SK-N-SH (cell line): ENCODE measurements around the gene DDX31. TPM values are rescaled to one million over a fixed set of nuclear protein-coding genes. Genes with fewer than 3 reads are reported as not detected.

ENCODE experiments used
- CTCF ChIA-PET: fragments of 300-600, 350-600 bp; formaldehyde crosslinking; extraction: SDS; loops from one replicate; lab custom pipeline; 2021; lab: Yijun Ruan, JAX
- POLR2A ChIA-PET: fragments of 350-600 bp; sonication (Branson Sonifier 250); formaldehyde crosslinking; extraction: SDS; loops from one replicate; lab custom pipeline; 2020; ENCODE audit warnings: antibody characterized with exemption, inconsistent platforms; lab: Yijun Ruan, JAX
- DNase-seq: peaks from one replicate; pipeline ENCODE4 v3.0.0; 2012
- H2AFZ ChIP-seq: fragments of 200-600 bp; sonication (generic); 2 replicates; pipeline ENCODE4 v1.8.1; 2016; ENCODE audit warnings: antibody characterized with exemption, mild to moderate bottlenecking, low read depth
- H3F3A ChIP-seq: fragments of 200-600 bp; sonication (generic); replicated peaks from 2 replicates; pipeline ENCODE3; 2016; ENCODE audit warnings: antibody characterized with exemption, mild to moderate bottlenecking; ENCODE audit not compliant: insufficient read depth
- H3K27ac ChIP-seq, 2 experiments: fragments of 200-500 bp in 1 of 2; fragments of 200-600 bp in 1 of 2; sonication (Bioruptor generic) in 1 of 2; sonication (generic), shearing (Covaris generic) in 1 of 2; 2 replicates each; pipeline versions ENCODE4 v1.5.1 to v1.6.1; 2014 to 2016; ENCODE audit warnings: low read depth in 2 of 2, inconsistent platforms in 1 of 2, low read length in 1 of 2, mild to moderate bottlenecking in 1 of 2, mixed read lengths in 1 of 2
- H3K27me3 ChIP-seq: fragments of 200-600 bp; sonication (generic), shearing (Covaris generic); 2 replicates; pipeline ENCODE4 v1.6.1; 2016; ENCODE audit warnings: mixed run types; ENCODE audit not compliant: insufficient read depth
- H3K36me3 ChIP-seq, 2 experiments: fragments of 200-500 bp in 1 of 2; fragments of 200-600 bp in 1 of 2; sonication (Bioruptor generic) in 1 of 2; sonication (generic) in 1 of 2; replicated peaks in 1 of 2; 2 replicates each; pipeline versions ENCODE3 to v1.5.1; 2014 to 2016; ENCODE audit warnings: low read length in 1 of 2, mild to moderate bottlenecking in 1 of 2; ENCODE audit not compliant: insufficient read depth in 2 of 2, control insufficient read depth in 1 of 2
- H3K4me1 ChIP-seq, 2 experiments: fragments of 200-500 bp in 1 of 2; fragments of 200-600 bp in 1 of 2; sonication (Bioruptor generic) in 1 of 2; sonication (generic), shearing (Covaris generic) in 1 of 2; 2 replicates each; pipeline versions ENCODE4 v1.5.1 to v1.6.1; 2014 to 2016; ENCODE audit warnings: low read depth in 1 of 2, low read length in 1 of 2, mixed run types in 1 of 2; ENCODE audit not compliant: insufficient read depth in 2 of 2, control insufficient read depth in 1 of 2
- H3K4me2 ChIP-seq: fragments of 200-600 bp; sonication (generic), shearing (Covaris generic); 2 replicates; pipeline ENCODE4 v1.6.1; 2017; ENCODE audit warnings: mixed run types
- H3K4me3 ChIP-seq, 2 experiments: fragments of 200-500 bp in 1 of 2; fragments of 200-600 bp in 1 of 2; sonication (Bioruptor generic) in 1 of 2; sonication (generic), shearing (Covaris generic) in 1 of 2; 2 replicates each; pipeline versions ENCODE4 v1.5.1 to v1.8.1; 2014 to 2016; ENCODE audit warnings: low read depth in 2 of 2, inconsistent platforms in 1 of 2, low read length in 1 of 2, mild to moderate bottlenecking in 1 of 2, mixed read lengths in 1 of 2, moderate library complexity in 1 of 2
- H3K79me2 ChIP-seq: fragments of 200-600 bp; sonication (generic); 2 replicates; pipeline ENCODE4 v1.8.1; 2017; ENCODE audit warnings: mild to moderate bottlenecking; ENCODE audit not compliant: insufficient read depth
- H3K9ac ChIP-seq: fragments of 200-600 bp; sonication (generic); 2 replicates; pipeline ENCODE4 v1.6.1; 2017; ENCODE audit warnings: mixed run types
- H3K9me2 ChIP-seq: fragments of 200-600 bp; sonication (generic); 2 replicates; pipeline ENCODE4 v1.6.1; 2017; ENCODE audit warnings: mixed run types
- H3K9me3 ChIP-seq: fragments of 200-600 bp; sonication (generic); 2 replicates; pipeline ENCODE4 v1.6.1; 2017; ENCODE audit warnings: mixed run types, mild to moderate bottlenecking, moderate library complexity
- H4K20me1 ChIP-seq: fragments of 200-600 bp; sonication (generic); 2 replicates; pipeline ENCODE4 v1.6.1; 2017; ENCODE audit warnings: mild to moderate bottlenecking, mixed run types; ENCODE audit not compliant: insufficient read depth
- CHD2 ChIP-seq: fragments of 150-350 bp; IDR thresholded peaks from 2 replicates; pipeline ENCODE4 v1.6.1; 2018; ENCODE audit warnings: low read length; ENCODE audit not compliant: partially characterized antibody
- EP300 ChIP-seq, 2 experiments: IDR thresholded peaks; 2 replicates each; pipeline versions ENCODE4 v1.4.0 to v1.6.1; 2012; ENCODE audit warnings: borderline replicate concordance in 1 of 2, low read depth in 1 of 2, low read length in 1 of 2
- FOXM1 ChIP-seq: IDR thresholded peaks from 2 replicates; pipeline ENCODE4 v1.4.0; 2012; ENCODE audit warnings: low read depth, mild to moderate bottlenecking
- JUND ChIP-seq: IDR thresholded peaks from 2 replicates; pipeline ENCODE4 v1.4.0; 2012
- MAX ChIP-seq: IDR thresholded peaks from 2 replicates; pipeline ENCODE4 v1.4.0; 2012; ENCODE audit warnings: low read depth
- MEF2A ChIP-seq: IDR thresholded peaks from 2 replicates; pipeline ENCODE4 v1.4.0; 2012; ENCODE audit warnings: low read depth, borderline replicate concordance
- MXI1 ChIP-seq: IDR thresholded peaks from 2 replicates; pipeline ENCODE4 v1.6.1; 2012; ENCODE audit warnings: mild to moderate bottlenecking, low read depth, low read length, improper control_type of control experiment
- NRF1 ChIP-seq: IDR thresholded peaks from 2 replicates; pipeline ENCODE4 v1.6.1; 2012; ENCODE audit warnings: low read depth, mild to moderate bottlenecking, low read length
- POLR2AphosphoS5 ChIP-seq: IDR thresholded peaks from 2 replicates; pipeline ENCODE4 v1.6.1; 2012; ENCODE audit warnings: low read depth, low read length
- RCOR1 ChIP-seq: fragments of 150-350 bp; IDR thresholded peaks from 2 replicates; pipeline ENCODE4 v1.6.1; 2017; ENCODE audit warnings: antibody characterized with exemption, low read length
- RFX5 ChIP-seq: IDR thresholded peaks from 2 replicates; pipeline ENCODE4 v1.6.1; 2012; ENCODE audit warnings: mild to moderate bottlenecking, improper control_type of control experiment, low read length
- RXRA ChIP-seq: IDR thresholded peaks from 2 replicates; pipeline ENCODE4 v1.4.0; 2012; ENCODE audit warnings: low read depth, mild to moderate bottlenecking, borderline replicate concordance
- SMC3 ChIP-seq: IDR thresholded peaks from 2 replicates; pipeline ENCODE4 v1.6.1; 2012; ENCODE audit warnings: low read depth, low read length, improper control_type of control experiment
- TAF1 ChIP-seq: IDR thresholded peaks from 2 replicates; pipeline ENCODE4 v1.6.1; 2012; ENCODE audit warnings: low read depth, mild to moderate bottlenecking, low read length, moderate library complexity, borderline replicate concordance
- WGBS: methylation state at CpG from one replicate; pipeline ENCODE4 v1.1.6; 2017; ENCODE audit warnings: low lambda C conversion rate; 5-methylcytosine and 5-hydroxymethylcytosine counted together
- polyA plus RNA-seq, 3 experiments: library from polyadenylated mRNA; depleted of rRNA; stranded (reverse); fragments of >200 nt; gene quantifications; 2 replicates each; pipeline ENCODE4 v1.2.3, GENCODE V29; 2012
- TF ChIP-seq, protein P1 (sequence below): fragments of 200-600 bp; sonication (generic); IDR thresholded peaks from 2 replicates; pipeline ENCODE4 v1.6.1; 2017; ENCODE audit warnings: antibody characterized with exemption, mild to moderate bottlenecking, moderate library complexity
- TF ChIP-seq, protein P2 (sequence below): IDR thresholded peaks from 2 replicates; pipeline ENCODE4 v1.6.1; 2012; ENCODE audit warnings: mild to moderate bottlenecking, low read depth, low read length, moderate library complexity
- TF ChIP-seq, protein P3 (sequence below): IDR thresholded peaks from 2 replicates; pipeline ENCODE4 v1.4.0; 2012; ENCODE audit warnings: low read depth, borderline replicate concordance
- TF ChIP-seq, protein P4 (sequence below): fragments of 150-350 bp; IDR thresholded peaks from 2 replicates; pipeline ENCODE4 v1.6.1; 2016; ENCODE audit warnings: mild to moderate bottlenecking, low read depth, low read length

The DDX31 gene
- polyA plus RNA-seq, 1 of the 3 experiments (the other 2 are of a cell fraction), result 13.9 TPM

- DNase-seq, result peak; percentile 54
- H2AFZ ChIP-seq, result no peak overlapping the region
- H3K9ac ChIP-seq, result no peak overlapping the region
- H3K4me3 ChIP-seq, result no peak overlapping the region; a peak in 1 of 4 replicates
- H3K9me3 ChIP-seq, result no peaks in the 10 kb centered on the region
- H3K27me3 ChIP-seq, result peaks cover 90% of the 10 kb centered on the region
- no peaks in the 10 kb centered on the region for H3K36me3 ChIP-seq
- TF ChIP-seq RCOR1 (no peak), SMC3 (no peak), RXRA (no peak), RFX5 (no peak), POLR2AphosphoS5 (no peak), NRF1 (no peak), FOXM1 (no peak), MEF2A (no peak), JUND (no peak), TAF1 (no peak), MXI1 (no peak), MAX (no peak), EP300 (IDR thresholded peaks at IDR 0.05; ENCODE audit: borderline replicate concordance in 1 of 2, low read depth in 1 of 2, low read length in 1 of 2) (no peak), CHD2 (no peak)
- TF ChIP-seq, protein P1, sequence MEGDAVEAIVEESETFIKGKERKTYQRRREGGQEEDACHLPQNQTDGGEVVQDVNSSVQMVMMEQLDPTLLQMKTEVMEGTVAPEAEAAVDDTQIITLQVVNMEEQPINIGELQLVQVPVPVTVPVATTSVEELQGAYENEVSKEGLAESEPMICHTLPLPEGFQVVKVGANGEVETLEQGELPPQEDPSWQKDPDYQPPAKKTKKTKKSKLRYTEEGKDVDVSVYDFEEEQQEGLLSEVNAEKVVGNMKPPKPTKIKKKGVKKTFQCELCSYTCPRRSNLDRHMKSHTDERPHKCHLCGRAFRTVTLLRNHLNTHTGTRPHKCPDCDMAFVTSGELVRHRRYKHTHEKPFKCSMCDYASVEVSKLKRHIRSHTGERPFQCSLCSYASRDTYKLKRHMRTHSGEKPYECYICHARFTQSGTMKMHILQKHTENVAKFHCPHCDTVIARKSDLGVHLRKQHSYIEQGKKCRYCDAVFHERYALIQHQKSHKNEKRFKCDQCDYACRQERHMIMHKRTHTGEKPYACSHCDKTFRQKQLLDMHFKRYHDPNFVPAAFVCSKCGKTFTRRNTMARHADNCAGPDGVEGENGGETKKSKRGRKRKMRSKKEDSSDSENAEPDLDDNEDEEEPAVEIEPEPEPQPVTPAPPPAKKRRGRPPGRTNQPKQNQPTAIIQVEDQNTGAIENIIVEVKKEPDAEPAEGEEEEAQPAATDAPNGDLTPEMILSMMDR, result no peak
- TF ChIP-seq, protein P2, sequence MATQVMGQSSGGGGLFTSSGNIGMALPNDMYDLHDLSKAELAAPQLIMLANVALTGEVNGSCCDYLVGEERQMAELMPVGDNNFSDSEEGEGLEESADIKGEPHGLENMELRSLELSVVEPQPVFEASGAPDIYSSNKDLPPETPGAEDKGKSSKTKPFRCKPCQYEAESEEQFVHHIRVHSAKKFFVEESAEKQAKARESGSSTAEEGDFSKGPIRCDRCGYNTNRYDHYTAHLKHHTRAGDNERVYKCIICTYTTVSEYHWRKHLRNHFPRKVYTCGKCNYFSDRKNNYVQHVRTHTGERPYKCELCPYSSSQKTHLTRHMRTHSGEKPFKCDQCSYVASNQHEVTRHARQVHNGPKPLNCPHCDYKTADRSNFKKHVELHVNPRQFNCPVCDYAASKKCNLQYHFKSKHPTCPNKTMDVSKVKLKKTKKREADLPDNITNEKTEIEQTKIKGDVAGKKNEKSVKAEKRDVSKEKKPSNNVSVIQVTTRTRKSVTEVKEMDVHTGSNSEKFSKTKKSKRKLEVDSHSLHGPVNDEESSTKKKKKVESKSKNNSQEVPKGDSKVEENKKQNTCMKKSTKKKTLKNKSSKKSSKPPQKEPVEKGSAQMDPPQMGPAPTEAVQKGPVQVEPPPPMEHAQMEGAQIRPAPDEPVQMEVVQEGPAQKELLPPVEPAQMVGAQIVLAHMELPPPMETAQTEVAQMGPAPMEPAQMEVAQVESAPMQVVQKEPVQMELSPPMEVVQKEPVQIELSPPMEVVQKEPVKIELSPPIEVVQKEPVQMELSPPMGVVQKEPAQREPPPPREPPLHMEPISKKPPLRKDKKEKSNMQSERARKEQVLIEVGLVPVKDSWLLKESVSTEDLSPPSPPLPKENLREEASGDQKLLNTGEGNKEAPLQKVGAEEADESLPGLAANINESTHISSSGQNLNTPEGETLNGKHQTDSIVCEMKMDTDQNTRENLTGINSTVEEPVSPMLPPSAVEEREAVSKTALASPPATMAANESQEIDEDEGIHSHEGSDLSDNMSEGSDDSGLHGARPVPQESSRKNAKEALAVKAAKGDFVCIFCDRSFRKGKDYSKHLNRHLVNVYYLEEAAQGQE, result no peak
- TF ChIP-seq, protein P3, sequence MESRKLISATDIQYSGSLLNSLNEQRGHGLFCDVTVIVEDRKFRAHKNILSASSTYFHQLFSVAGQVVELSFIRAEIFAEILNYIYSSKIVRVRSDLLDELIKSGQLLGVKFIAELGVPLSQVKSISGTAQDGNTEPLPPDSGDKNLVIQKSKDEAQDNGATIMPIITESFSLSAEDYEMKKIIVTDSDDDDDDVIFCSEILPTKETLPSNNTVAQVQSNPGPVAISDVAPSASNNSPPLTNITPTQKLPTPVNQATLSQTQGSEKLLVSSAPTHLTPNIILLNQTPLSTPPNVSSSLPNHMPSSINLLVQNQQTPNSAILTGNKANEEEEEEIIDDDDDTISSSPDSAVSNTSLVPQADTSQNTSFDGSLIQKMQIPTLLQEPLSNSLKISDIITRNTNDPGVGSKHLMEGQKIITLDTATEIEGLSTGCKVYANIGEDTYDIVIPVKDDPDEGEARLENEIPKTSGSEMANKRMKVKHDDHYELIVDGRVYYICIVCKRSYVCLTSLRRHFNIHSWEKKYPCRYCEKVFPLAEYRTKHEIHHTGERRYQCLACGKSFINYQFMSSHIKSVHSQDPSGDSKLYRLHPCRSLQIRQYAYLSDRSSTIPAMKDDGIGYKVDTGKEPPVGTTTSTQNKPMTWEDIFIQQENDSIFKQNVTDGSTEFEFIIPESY, result no peak
- TF ChIP-seq, protein P4, sequence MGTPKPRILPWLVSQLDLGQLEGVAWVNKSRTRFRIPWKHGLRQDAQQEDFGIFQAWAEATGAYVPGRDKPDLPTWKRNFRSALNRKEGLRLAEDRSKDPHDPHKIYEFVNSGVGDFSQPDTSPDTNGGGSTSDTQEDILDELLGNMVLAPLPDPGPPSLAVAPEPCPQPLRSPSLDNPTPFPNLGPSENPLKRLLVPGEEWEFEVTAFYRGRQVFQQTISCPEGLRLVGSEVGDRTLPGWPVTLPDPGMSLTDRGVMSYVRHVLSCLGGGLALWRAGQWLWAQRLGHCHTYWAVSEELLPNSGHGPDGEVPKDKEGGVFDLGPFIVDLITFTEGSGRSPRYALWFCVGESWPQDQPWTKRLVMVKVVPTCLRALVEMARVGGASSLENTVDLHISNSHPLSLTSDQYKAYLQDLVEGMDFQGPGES, result no peak
- POLR2A ChIA-PET, result no interaction called here
- CTCF ChIA-PET, result interaction anchor here (0.6 to 3.1 kb wide), 10 partner anchors 8 to 319 kb away, joined by 3 to 15 read pairs (median 4); partner anchors contain the start of gene GTF3C4
- no peak overlapping the region for H3K4me2 ChIP-seq
- H3K27ac ChIP-seq, result no peak overlapping the region
- peaks cover 40% of the 10 kb centered on the region for H4K20me1 ChIP-seq
- H3F3A ChIP-seq, result no peaks in the 10 kb centered on the region
- no peaks in the 10 kb centered on the region for H3K9me2 ChIP-seq
- WGBS, result 35% methylated on average over 27 of the region's 37 CpGs
- no peaks in the 10 kb centered on the region for H3K79me2 ChIP-seq
- H3K4me1 ChIP-seq, result peaks cover 8% of the 10 kb centered on the region in 2 experiments; a peak in 1 of 4 replicates
Measured at GRCh38 chr9:132582786-132583583, 86.8 kb downstream of the DDX31 start.
